HG03378 (cell line): Measurements from ENCODE around the gene MYO1D.

ENCODE experiments used
- ATAC-seq: cut with Tn5 transposase; IDR thresholded peaks from one replicate; pipeline ENCODE4 v1.9.1; 2021; ENCODE audit warnings: mild to moderate bottlenecking, moderate library complexity; ENCODE audit not compliant: unreplicated experiment

Gene MYO1D

GRCh38 chr17:32786169-32786568 lies 90.8 kb downstream of the MYO1D start:
- ATAC-seq: no peak

GRCh38 chr17:32784113-32784512 lies 92.8 kb downstream of the MYO1D start:
- ATAC-seq: no peak

DNA sequence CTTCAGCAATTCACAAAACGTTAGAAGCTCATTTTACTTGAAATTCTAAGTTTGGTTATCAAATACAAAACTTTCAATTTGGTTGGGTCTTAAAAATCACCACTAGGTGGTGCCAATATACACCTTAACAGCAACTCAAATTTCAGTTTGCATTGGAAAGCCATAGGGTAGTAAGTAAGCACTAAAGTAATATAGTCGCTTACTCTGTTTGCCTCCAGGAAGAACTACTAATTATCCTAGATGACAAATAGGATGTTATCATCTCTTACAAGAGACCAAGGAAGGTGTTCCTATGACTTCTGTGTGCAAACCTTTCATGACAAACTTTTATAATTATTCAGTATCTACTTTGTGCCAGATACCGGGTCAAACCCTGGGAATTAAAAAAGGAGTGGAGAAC lies 93.3 kb downstream of the MYO1D start:
- no peak for ATAC-seq

DNA sequence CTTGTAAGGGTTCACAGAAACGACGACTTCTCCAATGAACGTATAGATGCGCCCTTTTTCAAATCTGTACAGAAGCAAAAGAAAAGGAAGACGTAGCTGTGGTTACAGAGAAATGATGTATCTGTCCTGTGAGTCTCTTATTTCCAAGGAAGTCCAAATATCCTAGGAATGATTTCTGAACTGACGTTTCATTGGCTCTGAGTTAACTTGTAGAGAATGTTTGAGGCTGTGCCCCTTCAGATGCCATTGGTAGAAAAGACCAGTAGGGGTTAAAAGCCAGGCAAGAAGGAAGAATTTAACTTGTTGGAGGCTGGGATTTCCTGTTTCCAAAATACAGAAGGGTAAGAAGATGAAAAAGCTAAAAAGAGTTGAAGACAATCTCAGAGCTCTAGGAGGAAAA lies 96.2 kb downstream of the MYO1D start:
- no peak for ATAC-seq

GRCh38 chr17:32777922-32778321 lies 99.0 kb downstream of the MYO1D start:
- ATAC-seq: no peak

GRCh38 chr17:32777436-32777835 lies 99.5 kb downstream of the MYO1D start:
- no peak for ATAC-seq

- ATAC-seq: no peak
Observed at GRCh38 chr17:32774695-32775084, 102.2 kb downstream of the MYO1D start.

DNA sequence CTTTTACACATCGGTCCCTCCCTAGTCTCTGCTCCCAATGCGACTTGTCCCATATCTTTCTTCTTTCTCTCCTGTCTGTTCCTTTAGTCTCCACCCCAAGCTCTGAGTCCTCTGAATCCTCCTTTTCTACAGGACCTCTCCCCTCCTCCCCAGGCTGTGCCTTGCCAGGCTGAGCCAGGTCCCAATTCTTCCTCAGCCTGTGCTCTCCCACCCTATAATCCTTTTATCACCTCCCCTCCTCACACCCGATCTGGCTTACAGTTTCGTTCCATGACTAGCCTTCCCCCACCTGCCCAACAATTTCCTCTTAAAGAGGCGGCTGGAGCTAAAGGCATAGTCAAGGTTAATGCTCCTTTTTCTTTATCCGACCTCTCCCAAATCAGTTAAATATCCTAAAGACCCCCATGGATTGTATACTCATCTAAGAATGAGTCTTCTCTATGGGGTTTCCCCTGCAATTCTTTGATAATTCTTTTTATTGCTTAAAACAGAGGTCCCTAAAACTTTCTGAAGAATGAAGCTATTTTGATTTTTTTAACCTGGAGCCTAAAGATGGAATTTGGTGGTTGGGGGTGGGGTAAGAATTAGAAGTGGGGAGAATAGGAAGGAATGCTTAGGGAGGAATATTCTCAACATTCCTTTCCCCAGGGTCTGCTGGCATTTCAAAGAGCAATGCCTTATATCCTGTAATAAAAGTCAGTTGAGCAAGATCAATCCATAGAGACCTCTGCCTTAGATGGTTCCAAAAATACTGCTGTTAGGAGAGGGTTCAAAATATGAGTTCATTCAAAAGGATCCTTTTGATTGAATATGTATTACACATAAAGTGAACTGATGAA lies 102.8 kb downstream of the MYO1D start:
- ATAC-seq: no peak

DNA sequence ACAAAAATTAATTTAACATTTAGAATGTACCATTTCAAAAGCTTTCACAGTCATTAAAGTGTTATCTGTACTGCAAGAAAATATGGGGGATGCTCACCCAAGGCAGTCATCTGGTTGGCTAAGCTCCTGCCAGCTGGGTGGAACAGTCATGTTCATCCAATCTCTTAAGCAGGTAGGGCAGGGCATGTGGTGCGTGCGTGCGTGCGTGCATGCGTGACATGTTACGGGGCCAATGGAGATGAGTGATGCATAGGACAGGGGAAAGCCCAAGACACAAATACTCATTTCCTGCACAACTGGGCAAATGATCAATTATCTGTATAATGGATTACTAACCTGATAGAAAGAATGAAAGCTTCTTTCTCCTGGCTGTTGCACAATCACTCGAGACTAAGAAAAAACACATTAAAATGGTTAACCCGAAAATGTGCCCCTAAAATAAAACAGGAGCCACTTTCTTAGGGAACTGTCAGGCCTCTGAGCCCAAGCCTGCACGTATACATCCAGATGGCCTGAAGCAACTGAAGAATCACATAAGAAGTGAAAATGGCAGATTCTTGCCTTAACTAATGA lies 104.4 kb downstream of the MYO1D start:
- no peak for ATAC-seq

- ATAC-seq: no peak
Observed at GRCh38 chr17:32771396-32771795, 105.5 kb downstream of the MYO1D start.

DNA sequence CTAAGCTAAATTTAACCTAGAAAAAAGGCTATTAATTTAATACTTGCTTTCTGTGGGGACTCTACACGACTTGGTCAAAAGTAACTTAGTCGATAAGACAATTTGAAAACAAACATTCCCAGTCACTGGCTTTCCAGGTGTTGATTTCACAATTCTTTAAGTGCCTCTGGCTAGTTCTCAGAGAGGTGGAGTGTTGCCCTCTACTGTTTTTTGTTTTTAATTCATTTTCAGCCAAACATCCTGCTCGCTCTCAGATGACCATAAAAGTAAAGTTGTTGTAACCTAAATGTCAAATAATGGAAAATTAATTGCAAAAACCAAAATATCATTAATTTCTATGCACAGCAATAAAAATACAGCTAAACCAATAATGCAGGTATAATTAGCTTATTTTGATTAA lies 107.1 kb downstream of the MYO1D start:
- ATAC-seq: no peak

- no peak for ATAC-seq
Observed at GRCh38 chr17:32763855-32764439, 113.0 kb downstream of the MYO1D start.

- ATAC-seq: no peak
Observed at GRCh38 chr17:32759476-32759875, 117.4 kb downstream of the MYO1D start.

DNA sequence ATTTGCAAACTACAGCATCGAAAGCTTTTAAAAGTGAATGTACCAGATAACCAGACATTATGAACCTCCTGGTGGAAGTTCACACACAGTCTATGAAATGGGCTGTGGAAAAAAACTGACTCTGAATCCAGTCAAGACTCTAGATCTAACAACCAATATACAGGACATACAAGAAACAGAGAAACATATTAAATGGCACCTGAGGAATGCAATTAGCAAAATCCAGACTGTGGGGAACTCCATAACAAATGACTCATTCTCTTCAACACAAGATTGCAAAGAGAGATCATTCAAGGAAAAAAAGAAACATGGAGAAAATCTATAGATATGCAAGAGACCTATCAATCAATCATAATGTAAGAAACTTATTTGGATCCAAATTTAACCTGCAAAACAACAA lies 119.0 kb downstream of the MYO1D start:
- no peak for ATAC-seq

DNA sequence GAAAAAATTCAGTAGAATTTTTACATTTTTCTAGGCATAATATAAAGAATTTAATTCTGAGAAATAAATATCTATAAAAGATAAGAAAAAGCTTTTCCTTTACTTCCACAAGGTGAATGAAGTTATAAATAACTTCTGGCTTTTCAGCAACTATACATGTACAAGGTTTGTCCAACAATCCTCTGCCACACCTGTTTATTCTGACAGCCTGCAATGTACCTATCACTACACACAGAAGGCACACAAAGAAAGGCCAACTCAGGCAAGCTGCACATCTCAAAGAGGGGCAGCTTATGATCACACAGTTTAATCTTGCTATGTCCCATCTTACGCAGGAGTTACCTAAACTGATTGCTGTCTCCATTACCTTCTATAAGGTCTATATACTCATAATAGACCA lies 120.2 kb downstream of the MYO1D start:
- no peak for ATAC-seq

- ATAC-seq: no peak
Observed at GRCh38 chr17:32755045-32755805, 121.7 kb downstream of the MYO1D start.

DNA sequence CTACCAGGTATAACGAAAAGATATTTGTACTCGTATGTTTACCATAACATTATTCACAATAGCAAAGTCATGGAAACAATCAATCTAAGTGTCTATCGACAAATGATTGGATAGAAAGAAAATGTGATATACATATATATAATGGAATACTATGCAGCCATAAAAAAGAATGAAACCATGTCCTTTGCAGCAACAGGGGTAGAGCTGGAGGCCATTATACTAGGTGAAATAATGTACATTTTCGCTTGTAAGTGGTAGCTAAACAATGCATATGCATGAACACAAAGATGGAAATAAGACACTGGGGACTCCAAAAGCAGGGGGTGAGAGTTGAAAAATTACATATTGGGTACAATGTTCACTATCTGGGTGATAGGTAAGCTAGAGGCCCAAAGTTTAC lies 124.0 kb downstream of the MYO1D start:
- ATAC-seq: no peak

- no peak for ATAC-seq
Observed at GRCh38 chr17:32747856-32748255, 129.1 kb downstream of the MYO1D start.

GRCh38 chr17:32746698-32747097 lies 130.2 kb downstream of the MYO1D start:
- no peak for ATAC-seq

- no peak for ATAC-seq
Observed at GRCh38 chr17:32746280-32746679, 130.6 kb downstream of the MYO1D start.

GRCh38 chr17:32742681-32743538 lies 134.0 kb downstream of the MYO1D start:
- ATAC-seq: no peak
